Transverse colon (tissue), 4 donors: Measurements from ENCODE around the gene MBD3L2B. TPM values are rescaled to one million over a fixed set of nuclear protein-coding genes. Genes with fewer than 3 reads are reported as not detected.

Experiments used
- DNase-seq: peaks from one replicate; pipeline ENCODE4 v3.0.0-alpha.2; 2019
- H3K27ac ChIP-seq, 4 donors: fragments of 200-600 bp; sonication (generic); 2 replicates each; pipeline ENCODE4 v1.5.1; 2016 to 2018; ENCODE audit warnings: inconsistent platforms in 4 of 4
- H3K27me3 ChIP-seq: fragments of 200-600 bp; sonication (generic); 2 replicates; pipeline ENCODE4 v1.5.1; 2017; ENCODE audit warnings: inconsistent platforms
- H3K36me3 ChIP-seq, 4 donors: fragments of 200-600 bp; sonication (generic); 2 replicates each; pipeline ENCODE4 v1.5.1; 2017 to 2019; ENCODE audit warnings: inconsistent platforms in 4 of 4
- H3K4me1 ChIP-seq, 4 donors: fragments of 200-600 bp; sonication (generic); 2 replicates each; pipeline ENCODE4 v1.5.1; 2017 to 2020; ENCODE audit warnings: inconsistent platforms in 4 of 4
- H3K4me3 ChIP-seq, 4 donors: fragments of 200-600 bp; sonication (generic); 1 replicate in 1 of 4; 2 replicates in 3 of 4; pipeline versions ENCODE4 v1.5.1 to v1.6.1; 2017 to 2019; ENCODE audit warnings: inconsistent platforms in 4 of 4
- H3K9me3 ChIP-seq, 2 donors: fragments of 200-600 bp; sonication (generic); 2 replicates each; pipeline ENCODE4 v1.5.1; 2017 to 2019; ENCODE audit warnings: inconsistent platforms in 2 of 2
- CTCF ChIP-seq, 5 experiments: fragments of 200-600 bp in 3 of 5; fragments of 450-650 bp in 2 of 5; sonication (generic) in 3 of 5; IDR thresholded peaks; 1 replicate in 2 of 5; 2 replicates in 3 of 5; pipeline ENCODE4 v1.5.1; 2016 to 2017; ENCODE audit warnings: antibody characterized with exemption in 5 of 5, inconsistent platforms in 3 of 5, mild to moderate bottlenecking in 2 of 5, moderate library complexity in 1 of 5
- EP300 ChIP-seq: sonication (generic); formaldehyde crosslinking; IDR thresholded peaks from one replicate; pipeline ENCODE4 v1.6.1; 2017; ENCODE audit warnings: antibody characterized with exemption, low read depth
- POLR2A ChIP-seq: fragments of 450-650 bp; IDR thresholded peaks from one replicate; pipeline ENCODE4 v1.6.1; 2016; ENCODE audit warnings: antibody characterized with exemption, mild to moderate bottlenecking, moderate library complexity
- POLR2AphosphoS5 ChIP-seq, 3 donors: sonication (generic); formaldehyde crosslinking; IDR thresholded peaks; one replicate each; pipeline ENCODE4 v1.6.1; 2016; ENCODE audit warnings: antibody characterized with exemption in 3 of 3
- WGBS, 2 donors: methylation state at CpG; one replicate each; pipeline ENCODE4 v1.1.5; 2018; ENCODE audit warnings: low coverage in 1 of 2; 5-methylcytosine and 5-hydroxymethylcytosine counted together
- in situ Hi-C, 4 donors: fragments of 200-750 bp; cut with MboI; loops; one replicate each; pipeline versions ENCODE4 v1.15.0 to v1.15.1; 2017; ENCODE audit warnings: low sequenced_read_pairs in 3 of 4, low pct_ligation_motif_present in 1 of 4, low pct_unique_long_range_greater_than_20kb in 1 of 4
- intact Hi-C: fragments of 100-400 bp; cut with DNase I; formaldehyde crosslinking; loops from one replicate; pipeline ENCODE4 v1.15.1; 2023; ENCODE audit warnings: low total_unique reads
- total RNA-seq, 4 donors: library from RNA; depleted of rRNA; stranded (reverse); fragments of >200 nt; gene quantifications; one replicate each; pipeline ENCODE4 v1.1.0, GENCODE V29; 2016

Gene MBD3L2B
- total RNA-seq, 4 donors from 2014 or later = not detected

- TF ChIP-seq POLR2A (no peak), CTCF (IDR thresholded peaks at IDR 0.05) (no peak), POLR2AphosphoS5 (IDR thresholded peaks at IDR 0.05) (no peak), EP300 (no peak)
- 67 to 86% methylated on average over 2 to 11 of the region's 11 CpGs for WGBS, 2 donors
- H3K27ac ChIP-seq = no peak overlapping the region
- no peaks in the 10 kb centered on the region for H3K4me1 ChIP-seq
- intact Hi-C loops (no loop called here), in situ Hi-C loops (no loop called here)
- H3K27me3 ChIP-seq = peaks cover 7% of the 10 kb centered on the region
- DNase-seq = no peak
- H3K4me3 ChIP-seq = no peak overlapping the region
- H3K9me3 ChIP-seq = no peaks in the 10 kb centered on the region
- no peaks in the 10 kb centered on the region for H3K36me3 ChIP-seq
Measured at GRCh38 chr19:7006135-7006704, 15.0 kb downstream of the MBD3L2B start.

GRCh38 chr19:7004313-7004931 is 16.8 kb downstream of the MBD3L2B start:
- Histone ChIP-seq H3K36me3 (no peaks in the 10 kb centered on the region), H3K4me1 (no peaks in the 10 kb centered on the region), H3K4me3 (no peak overlapping the region), H3K9me3 (no peaks in the 10 kb centered on the region), H3K27me3 (peaks cover 7% of the 10 kb centered on the region), H3K27ac (no peak overlapping the region)
- in situ Hi-C loops (no loop called here), intact Hi-C loops (no loop called here)
- 88 to 89% methylated on average over 6 to 18 of the region's 18 CpGs for WGBS, 2 donors
- TF ChIP-seq CTCF (IDR thresholded peaks at IDR 0.05) (no peak), POLR2A (no peak), EP300 (no peak), POLR2AphosphoS5 (IDR thresholded peaks at IDR 0.05) (no peak)
- DNase-seq = no peak

- intact Hi-C loops = no loop called here
- Histone ChIP-seq H3K27ac (no peak overlapping the region), H3K36me3 (no peaks in the 10 kb centered on the region), H3K27me3 (peaks cover 7% of the 10 kb centered on the region), H3K9me3 (no peaks in the 10 kb centered on the region), H3K4me1 (no peaks in the 10 kb centered on the region), H3K4me3 (no peak overlapping the region)
- TF ChIP-seq EP300 (no peak), POLR2A (no peak), POLR2AphosphoS5 (IDR thresholded peaks at IDR 0.05) (no peak), CTCF (IDR thresholded peaks at IDR 0.05) (no peak)
- DNase-seq = no peak
- WGBS, 2 donors = 77% methylated on average over 1 of the region's 1 CpG; no CpG with 5 or more reads in 1 of the 2 donors
- in situ Hi-C loops = no loop called here
Measured at GRCh38 chr19:7000816-7001215, 20.4 kb downstream of the MBD3L2B start.

GRCh38 chr19:7000333-7000732 is 20.9 kb downstream of the MBD3L2B start:
- Histone ChIP-seq H3K27ac (no peak overlapping the region), H3K9me3 (no peaks in the 10 kb centered on the region), H3K27me3 (peaks cover 7% of the 10 kb centered on the region), H3K4me1 (no peaks in the 10 kb centered on the region), H3K4me3 (no peak overlapping the region), H3K36me3 (no peaks in the 10 kb centered on the region)
- in situ Hi-C loops = no loop called here
- WGBS, 2 donors = 43 to 55% methylated on average over 1 to 3 of the region's 3 CpGs
- intact Hi-C loops = no loop called here
- DNase-seq = no peak
- TF ChIP-seq POLR2AphosphoS5 (IDR thresholded peaks at IDR 0.05) (no peak), POLR2A (no peak), EP300 (no peak), CTCF (IDR thresholded peaks at IDR 0.05) (no peak)
